ENCODE measurements around the gene SPIC. TPM values are rescaled to one million over a fixed set of nuclear protein-coding genes. Genes with fewer than 3 reads are reported as not detected.

Gene SPIC
- polyA plus RNA-seq, 1 donor (not counting 4 experiments of a cell fraction or from before 2014, with no cell fraction given): not detected

DNA sequence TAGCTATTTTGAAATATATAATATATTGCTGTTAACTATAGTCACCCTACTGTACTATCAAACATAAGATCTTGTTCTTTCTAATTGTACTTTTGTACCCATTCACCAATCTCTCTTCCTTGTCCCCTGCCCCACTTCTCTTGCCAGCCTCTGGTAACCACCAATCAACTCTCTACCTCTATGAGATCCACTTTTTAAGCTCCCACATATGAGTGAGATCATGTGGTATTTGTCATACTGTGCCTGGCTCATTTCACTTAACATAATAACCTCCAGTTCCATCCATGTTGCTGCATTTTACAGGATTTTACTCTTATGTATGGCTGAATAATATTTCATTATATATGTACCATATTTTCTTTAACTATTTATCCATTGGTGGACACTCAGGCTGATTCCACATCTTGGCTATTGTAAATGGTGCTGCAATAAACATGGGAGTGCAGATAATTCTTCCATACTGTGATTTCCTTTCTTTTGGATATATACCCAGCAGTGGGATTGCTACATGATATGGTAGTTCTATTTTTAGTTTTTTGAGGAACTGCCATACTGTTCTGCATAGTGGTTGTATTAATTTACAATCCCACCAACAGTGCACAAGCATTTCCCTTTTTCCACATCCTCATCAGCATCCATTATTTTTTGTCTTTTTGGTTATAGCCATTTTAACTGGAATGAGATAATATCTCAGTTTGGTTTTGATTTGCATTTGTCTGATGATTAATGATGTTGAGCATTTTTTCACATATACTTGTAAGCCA is 33.5 kb upstream of the SPIC start:
- no peak overlapping the region for H3K4me2 ChIP-seq (ENCODE audit: control insufficient read depth, extremely low read depth, insufficient read depth, low read depth, low read length)
- DNase-seq (ENCODE audit: low read depth, low spot score) (no peak), FAIRE-seq (no peak)
- H3K4me3 ChIP-seq (ENCODE audit: control insufficient read depth in 2 of 3, extremely low read depth in 1 of 3, insufficient read depth in 2 of 3, low read depth in 1 of 3, low read length in 3 of 3): no peak overlapping the region
- no peak for TF ChIP-seq EZH2 (IDR thresholded peaks at IDR 0.05; ENCODE audit: low read length)
- no peak for TF ChIP-seq CTCF (optimal IDR thresholded peaks at IDR 0.05 in 1 of 3, IDR thresholded peaks at IDR 0.05 in 1 of 3, conservative IDR thresholded peaks at IDR 0.05 in 1 of 3; ENCODE audit: extremely low read depth in 1 of 3, insufficient read depth in 2 of 3, low read length in 3 of 3)
- no peaks in the 10 kb centered on the region for H3K9me1 ChIP-seq (ENCODE audit: control insufficient read depth, extremely low read depth, insufficient read depth, low read length)
- H4K20me1 ChIP-seq (ENCODE audit: control insufficient read depth, extremely low read depth, insufficient read depth, low read length): no peaks in the 10 kb centered on the region
- H3K4me1 ChIP-seq (ENCODE audit: control insufficient read depth, extremely low read depth, insufficient read depth, low read length): no peaks in the 10 kb centered on the region
- no peaks in the 10 kb centered on the region for H3K27me3 ChIP-seq (ENCODE audit: control insufficient read depth, extremely low read depth, insufficient read depth, low read length)
- no peak overlapping the region for H3K27ac ChIP-seq (ENCODE audit: control insufficient read depth, insufficient read depth, low read length)
- no peak overlapping the region for H2AFZ ChIP-seq (ENCODE audit: control insufficient read depth, low read length)
- no peak overlapping the region for H3K9ac ChIP-seq (ENCODE audit: control insufficient read depth, extremely low read depth, insufficient read depth, low read length)
- dilution Hi-C loops (cut with MboI; ENCODE audit: extremely low pct_ligation_motif_present, low sequenced_read_pairs): no loop called here
- no peaks in the 10 kb centered on the region for H3K9me3 ChIP-seq (ENCODE audit: control insufficient read depth, low read depth, low read length)
- no peaks in the 10 kb centered on the region for H3K79me2 ChIP-seq (ENCODE audit: control insufficient read depth, insufficient read depth, low read length)
- no peaks in the 10 kb centered on the region for H3K36me3 ChIP-seq (ENCODE audit: control insufficient read depth in 2 of 2, extremely low read depth in 1 of 2, insufficient read depth in 2 of 2, low read length in 2 of 2)

- Histone ChIP-seq H3K36me3 (ENCODE audit: control insufficient read depth in 2 of 2, extremely low read depth in 1 of 2, insufficient read depth in 2 of 2, low read length in 2 of 2) (no peaks in the 10 kb centered on the region), H3K9me3 (ENCODE audit: control insufficient read depth, low read depth, low read length) (no peaks in the 10 kb centered on the region), H3K4me3 (ENCODE audit: control insufficient read depth in 2 of 3, extremely low read depth in 1 of 3, insufficient read depth in 2 of 3, low read depth in 1 of 3, low read length in 3 of 3) (no peak overlapping the region), H3K9ac (ENCODE audit: control insufficient read depth, extremely low read depth, insufficient read depth, low read length) (no peak overlapping the region), H3K79me2 (ENCODE audit: control insufficient read depth, insufficient read depth, low read length) (no peaks in the 10 kb centered on the region), H3K4me2 (ENCODE audit: control insufficient read depth, extremely low read depth, insufficient read depth, low read depth, low read length) (no peak overlapping the region), H2AFZ (ENCODE audit: control insufficient read depth, low read length) (no peak overlapping the region), H3K9me1 (ENCODE audit: control insufficient read depth, extremely low read depth, insufficient read depth, low read length) (no peaks in the 10 kb centered on the region), H4K20me1 (ENCODE audit: control insufficient read depth, extremely low read depth, insufficient read depth, low read length) (no peaks in the 10 kb centered on the region), H3K27me3 (ENCODE audit: control insufficient read depth, extremely low read depth, insufficient read depth, low read length) (no peaks in the 10 kb centered on the region), H3K4me1 (ENCODE audit: control insufficient read depth, extremely low read depth, insufficient read depth, low read length) (no peaks in the 10 kb centered on the region), H3K27ac (ENCODE audit: control insufficient read depth, insufficient read depth, low read length) (no peak overlapping the region)
- FAIRE-seq: no peak
- no peak for DNase-seq (ENCODE audit: low read depth, low spot score)
- dilution Hi-C loops (cut with MboI; ENCODE audit: extremely low pct_ligation_motif_present, low sequenced_read_pairs): no loop called here
- TF ChIP-seq EZH2 (IDR thresholded peaks at IDR 0.05; ENCODE audit: low read length) (no peak), CTCF (optimal IDR thresholded peaks at IDR 0.05 in 1 of 3, IDR thresholded peaks at IDR 0.05 in 1 of 3, conservative IDR thresholded peaks at IDR 0.05 in 1 of 3; ENCODE audit: extremely low read depth in 1 of 3, insufficient read depth in 2 of 3, low read length in 3 of 3) (no peak)
Measured at GRCh38 chr12:101455685-101456084, 19.5 kb upstream of the SPIC start.
